ENCODE data around the gene GUK1.
A peak's percentile ranks its signal among the peaks of the same experiment; 100 is the strongest.
"Not testable (repeated sequence)": the region's sequence is repeated elsewhere in the genome, so short reads cannot be mapped to it uniquely, and the experiment has no call there.

GUK1 gene

GRCh38 chr1:228104526-228105269 lies 35.4 kb upstream of the GUK1 start:
- no peak for DNase-seq (ENCODE audit: low read depth, low spot score)

- DNase-seq (ENCODE audit: low read depth, low spot score) = no peak
Measured at GRCh38 chr1:228105270-228105995, 34.6 kb upstream of the GUK1 start.

- DNase-seq (ENCODE audit: low read depth, low spot score) = no peak
Measured at GRCh38 chr1:228105996-228106799, 33.9 kb upstream of the GUK1 start.

DNA sequence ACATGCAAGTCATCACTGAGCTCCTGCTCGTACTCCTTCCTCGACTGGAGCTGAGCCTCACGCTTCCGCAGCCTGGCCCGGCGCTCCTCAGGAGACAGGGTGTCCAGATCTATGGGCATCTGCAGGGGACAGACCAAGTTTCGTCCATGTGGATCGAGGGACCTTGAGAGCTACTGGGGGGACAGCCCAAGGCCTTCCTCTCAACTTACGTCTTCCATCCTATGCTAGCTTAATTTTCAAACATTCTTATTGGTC lies 33.4 kb upstream of the GUK1 start:
- no peak for DNase-seq (ENCODE audit: low read depth, low spot score)

- no peak for DNase-seq (ENCODE audit: low read depth, low spot score)
Measured at GRCh38 chr1:228107636-228108035, 32.4 kb upstream of the GUK1 start.

DNA sequence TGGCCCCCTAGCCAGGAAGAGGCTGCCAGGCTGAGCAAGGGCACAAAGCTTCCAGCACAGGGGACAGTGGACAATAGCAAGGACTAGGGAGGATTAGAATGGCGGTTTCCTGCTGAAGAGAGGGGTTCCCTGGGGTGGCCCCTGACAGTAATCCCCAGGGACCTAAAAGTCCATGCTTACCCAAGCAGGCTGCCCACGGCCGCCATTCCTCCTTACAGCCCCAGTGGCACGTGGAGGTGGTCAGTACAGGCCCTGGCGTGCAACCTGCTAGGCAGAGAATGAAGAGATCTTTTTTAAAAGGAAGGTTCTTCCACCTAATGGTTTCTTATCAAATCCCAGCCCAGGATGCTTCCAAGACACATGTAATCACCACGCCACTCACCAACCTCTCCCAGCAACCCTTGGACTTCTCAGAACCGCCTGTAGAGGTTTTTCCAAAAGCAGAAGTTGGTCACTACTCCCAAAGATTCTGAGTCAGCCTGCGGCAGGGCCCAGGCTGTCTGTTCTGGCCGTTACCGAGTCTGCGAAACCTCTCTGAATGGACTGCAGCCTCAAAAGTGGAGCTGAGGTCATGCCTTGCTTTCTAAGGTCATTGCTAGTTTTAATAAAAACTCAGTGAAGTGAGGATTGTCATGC lies 31.9 kb upstream of the GUK1 start:
- DNase-seq (ENCODE audit: low read depth, low spot score) = no peak

- no peak for DNase-seq (ENCODE audit: low read depth, low spot score)
Measured at GRCh38 chr1:228108742-228109072, 31.4 kb upstream of the GUK1 start.

GRCh38 chr1:228109073-228109961 lies 30.8 kb upstream of the GUK1 start, which contains the start of gene MRPL55:
MRPL55 (minus strand) TSS chr1:228109299; CDS start chr1:228108260, 1,039 bp downstream.
- DNase-seq (ENCODE audit: low read depth, low spot score) = peak; percentile 99

DNA sequence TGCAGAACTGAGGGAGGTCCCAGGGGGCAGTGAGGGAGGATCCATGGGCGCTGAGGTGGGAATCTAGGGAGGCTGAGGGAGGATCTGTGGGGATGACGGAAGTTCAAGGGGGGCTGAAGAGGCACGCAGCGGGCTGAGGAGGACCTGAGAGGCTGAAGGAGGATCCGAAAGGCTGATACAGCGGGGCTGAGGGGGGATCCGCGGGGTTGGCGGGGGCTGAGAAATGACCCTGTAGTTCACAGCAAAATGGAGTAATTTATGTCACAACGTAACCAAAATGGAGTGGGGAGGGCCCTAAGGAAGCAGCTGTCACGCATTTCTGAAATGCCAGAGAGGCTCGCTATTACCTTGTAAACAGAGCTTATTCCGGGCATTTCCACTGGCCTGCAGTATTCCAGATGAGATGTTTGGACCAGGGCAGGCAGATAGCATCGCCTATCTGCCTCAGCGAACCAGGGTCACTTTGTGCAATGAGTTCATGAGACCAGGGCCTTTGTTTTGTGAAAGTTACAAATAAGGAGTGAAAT lies 30.1 kb upstream of the GUK1 start:
- DNase-seq (ENCODE audit: low read depth, low spot score) = peak; percentile 17

DNA sequence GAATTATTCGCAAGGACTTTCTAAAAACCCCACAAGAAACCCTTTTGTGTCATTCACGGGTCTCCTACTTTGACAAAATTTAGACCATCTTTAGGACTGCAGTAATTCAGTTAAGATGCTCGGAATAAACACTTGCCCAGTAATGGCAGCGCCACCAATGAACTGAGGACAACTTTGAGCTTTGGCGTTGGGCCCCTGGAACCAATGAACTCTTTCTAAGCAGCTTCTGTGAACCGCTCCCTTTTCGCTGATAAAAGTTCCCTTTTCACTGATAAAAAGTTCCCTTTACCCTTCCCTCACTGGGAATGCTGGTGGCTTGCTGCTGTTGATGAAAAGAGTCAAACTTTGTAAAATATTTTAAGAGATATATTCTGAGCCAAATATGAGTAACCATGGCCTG lies 29.5 kb upstream of the GUK1 start:
- no peak for DNase-seq (ENCODE audit: low read depth, low spot score)

DNA sequence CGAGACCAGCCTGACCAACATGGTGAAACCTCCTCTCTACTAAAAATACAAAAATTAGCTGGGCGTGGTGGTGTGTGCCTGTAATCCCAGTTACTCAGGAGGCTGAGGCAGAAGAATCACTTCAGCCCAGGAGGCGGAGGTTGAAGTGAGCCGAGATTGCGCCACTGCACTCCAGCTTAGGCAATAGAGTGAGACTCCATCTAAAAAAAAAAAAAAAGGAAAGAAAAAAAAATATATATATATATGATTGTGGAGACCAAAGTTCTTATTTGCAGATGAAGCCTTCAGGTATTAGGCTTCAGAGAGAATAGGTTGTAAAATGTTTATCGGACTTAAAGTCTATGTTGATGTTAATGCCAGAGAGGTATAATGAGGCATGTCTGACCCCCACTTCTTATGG lies 28.8 kb upstream of the GUK1 start:
- not testable (repeated sequence) for DNase-seq (ENCODE audit: low read depth, low spot score)

- no peak for DNase-seq (ENCODE audit: low read depth, low spot score)
Measured at GRCh38 chr1:228112167-228112566, 27.9 kb upstream of the GUK1 start.

DNA sequence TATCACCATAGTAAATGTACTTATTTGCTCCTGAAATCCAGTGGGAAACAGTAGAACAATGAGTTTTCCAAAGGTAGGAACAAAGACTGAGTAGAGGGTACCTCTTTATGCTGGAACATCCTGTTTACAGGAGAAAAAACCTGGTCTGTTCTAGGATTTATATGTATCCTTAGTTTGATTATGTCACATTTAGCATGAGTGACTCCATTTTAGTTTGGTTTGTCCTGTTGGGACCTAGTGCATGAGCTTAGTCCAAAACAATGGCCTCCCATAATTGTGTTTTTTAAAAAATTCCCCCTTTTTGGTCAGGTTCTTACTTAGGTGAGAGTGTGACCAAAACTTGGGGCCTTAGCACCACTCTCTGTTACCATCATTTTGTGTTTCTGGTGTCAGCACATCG lies 27.5 kb upstream of the GUK1 start:
- DNase-seq (ENCODE audit: low read depth, low spot score) = no peak

GRCh38 chr1:228114827-228115226 lies 25.3 kb upstream of the GUK1 start:
- no peak for DNase-seq (ENCODE audit: low read depth, low spot score)

- DNase-seq (ENCODE audit: low read depth, low spot score) = no peak
Measured at GRCh38 chr1:228117335-228117734, 22.7 kb upstream of the GUK1 start.

- no peak for DNase-seq (ENCODE audit: low read depth, low spot score)
Measured at GRCh38 chr1:228118040-228118439, 22.0 kb upstream of the GUK1 start.

DNA sequence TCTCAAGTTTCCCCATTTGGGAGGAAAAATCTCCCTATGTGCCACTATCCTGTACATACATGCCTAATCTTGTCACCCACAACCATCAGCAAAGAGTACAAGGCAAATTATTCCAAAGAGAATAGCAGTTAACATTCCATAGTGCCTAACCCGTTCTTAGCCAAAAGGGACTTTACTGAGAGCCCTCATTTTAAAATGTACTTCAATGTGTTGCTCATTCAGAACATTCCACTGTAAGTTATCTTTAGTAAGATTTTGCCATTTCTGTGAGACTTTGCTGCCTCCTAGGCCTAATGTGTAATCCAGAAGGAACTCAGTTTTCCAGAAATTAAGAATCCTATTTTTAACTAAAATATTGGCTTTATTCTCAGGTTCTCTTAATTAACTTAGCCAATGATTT lies 19.7 kb upstream of the GUK1 start:
- DNase-seq (ENCODE audit: low read depth, low spot score) = no peak

GRCh38 chr1:228120857-228121489 lies 19.1 kb upstream of the GUK1 start:
- DNase-seq (ENCODE audit: low read depth, low spot score) = no peak

DNA sequence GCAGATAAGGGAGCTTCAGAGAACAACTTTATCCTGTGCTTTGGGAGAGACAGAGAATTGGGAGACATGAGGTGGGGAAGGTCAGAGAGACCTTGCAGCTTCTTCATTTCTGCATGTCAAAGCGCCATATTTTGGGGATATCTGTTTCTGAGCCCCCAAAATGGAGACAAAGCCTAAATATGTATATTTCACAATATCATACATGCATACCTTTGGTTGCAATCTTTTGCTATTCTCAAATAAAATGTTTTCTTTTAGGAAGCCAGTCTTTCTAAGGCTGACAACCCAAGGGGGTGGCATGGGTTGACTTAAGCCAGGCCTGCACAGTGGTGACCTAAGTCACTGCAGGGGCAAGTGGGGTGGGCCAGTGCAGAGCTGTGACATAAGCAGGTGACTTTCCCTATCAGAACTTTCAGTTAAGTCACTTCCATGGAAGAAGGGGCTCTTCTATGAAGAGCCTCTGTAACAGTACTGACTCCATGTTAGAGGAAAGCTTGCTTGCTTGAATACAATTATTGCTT lies 17.1 kb upstream of the GUK1 start:
- no peak for DNase-seq (ENCODE audit: low read depth, low spot score)

GRCh38 chr1:228123505-228123904 lies 16.6 kb upstream of the GUK1 start:
- DNase-seq (ENCODE audit: low read depth, low spot score) = no peak
